ENCODE data around the gene GLUL.
"Not testable (repeated sequence)": the region's sequence is repeated elsewhere in the genome, so short reads cannot be mapped to it uniquely, and the experiment has no call there.

Gene GLUL

DNA sequence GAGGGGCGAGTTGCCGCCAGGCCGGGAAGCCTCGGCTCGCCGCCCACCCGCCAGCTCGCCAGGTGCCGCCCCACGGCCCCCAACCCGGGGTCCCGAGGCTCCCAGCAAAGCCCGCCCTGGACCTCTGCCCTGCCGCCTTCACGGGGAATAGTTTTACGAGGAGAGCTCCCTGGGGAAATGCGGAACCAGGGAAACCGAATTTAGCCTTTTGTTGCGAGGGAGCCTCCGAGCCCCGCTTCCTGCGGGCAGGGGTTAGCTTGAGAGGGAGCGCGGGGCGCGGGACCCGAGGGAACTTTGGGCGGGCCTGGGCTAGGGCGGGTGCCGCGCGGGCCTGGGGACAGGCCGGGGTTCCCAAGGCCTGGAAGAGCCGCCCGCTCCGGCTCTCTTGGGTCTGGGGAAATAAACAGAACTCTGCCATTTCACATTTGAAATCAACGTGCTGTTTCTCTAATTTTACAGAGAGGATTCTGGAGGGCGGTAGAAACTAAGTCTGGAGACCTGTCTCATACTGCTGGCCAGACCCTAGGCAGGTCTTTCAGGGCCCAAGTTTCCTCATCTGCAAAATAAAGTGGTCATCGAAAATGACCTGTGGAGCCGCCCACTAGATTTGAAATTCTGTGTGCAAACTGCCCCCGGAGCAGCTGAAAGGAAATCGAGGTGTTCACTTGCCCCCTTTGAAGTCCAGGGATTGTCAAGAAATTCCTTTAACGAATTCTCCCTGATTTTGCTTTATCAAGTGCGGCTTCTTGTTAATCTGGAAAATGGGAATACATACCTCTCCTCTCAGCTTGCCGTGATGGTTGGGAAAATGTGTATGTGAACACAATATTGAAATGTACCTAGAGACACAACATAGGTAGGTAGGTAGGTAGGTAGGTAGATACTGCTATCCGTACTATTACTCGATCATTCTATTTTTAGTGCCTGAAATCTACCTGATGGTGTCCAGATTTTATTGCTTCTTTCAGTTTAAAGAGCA lies 749 bp upstream of the GLUL start:
- no peak for FAIRE-seq

DNA sequence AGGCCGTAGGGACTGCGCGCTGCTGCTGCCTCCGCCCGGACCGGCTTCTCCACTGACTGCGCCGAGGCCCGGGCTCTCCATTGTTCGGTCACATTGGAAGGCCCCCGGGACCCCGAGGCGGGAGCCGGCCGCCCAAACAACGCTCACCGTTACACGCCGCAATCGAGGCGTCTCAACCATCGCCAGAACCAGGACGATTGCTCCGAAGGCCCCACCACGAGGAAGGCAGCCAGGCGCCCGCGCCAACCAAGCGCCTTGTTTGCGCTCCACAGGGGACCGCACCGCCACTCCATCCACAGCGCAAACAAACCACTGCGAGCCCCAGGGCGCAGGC lies 595 bp downstream of the GLUL start:
- no peak for FAIRE-seq

DNA sequence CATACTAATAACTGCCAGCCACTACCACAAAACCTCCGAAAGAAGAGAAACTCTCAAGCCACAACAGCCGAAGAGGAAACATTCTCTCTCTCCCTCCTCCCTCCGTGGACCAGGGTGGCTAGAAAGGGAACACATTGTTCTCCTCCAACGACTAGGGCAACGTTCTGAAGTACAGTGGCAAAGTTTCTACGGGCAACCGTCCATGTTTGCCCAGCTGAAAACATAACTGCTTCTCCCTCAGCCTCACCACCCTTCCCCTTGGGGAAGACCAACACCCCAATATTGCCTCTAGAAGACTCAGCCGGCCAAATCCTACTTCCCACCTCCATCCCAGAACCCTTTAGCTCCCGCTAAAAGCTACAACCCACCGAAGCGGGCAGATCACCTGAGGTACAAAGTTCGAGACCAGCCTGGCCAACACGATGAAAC lies 2.0 kb downstream of the GLUL start:
- no peak for FAIRE-seq

DNA sequence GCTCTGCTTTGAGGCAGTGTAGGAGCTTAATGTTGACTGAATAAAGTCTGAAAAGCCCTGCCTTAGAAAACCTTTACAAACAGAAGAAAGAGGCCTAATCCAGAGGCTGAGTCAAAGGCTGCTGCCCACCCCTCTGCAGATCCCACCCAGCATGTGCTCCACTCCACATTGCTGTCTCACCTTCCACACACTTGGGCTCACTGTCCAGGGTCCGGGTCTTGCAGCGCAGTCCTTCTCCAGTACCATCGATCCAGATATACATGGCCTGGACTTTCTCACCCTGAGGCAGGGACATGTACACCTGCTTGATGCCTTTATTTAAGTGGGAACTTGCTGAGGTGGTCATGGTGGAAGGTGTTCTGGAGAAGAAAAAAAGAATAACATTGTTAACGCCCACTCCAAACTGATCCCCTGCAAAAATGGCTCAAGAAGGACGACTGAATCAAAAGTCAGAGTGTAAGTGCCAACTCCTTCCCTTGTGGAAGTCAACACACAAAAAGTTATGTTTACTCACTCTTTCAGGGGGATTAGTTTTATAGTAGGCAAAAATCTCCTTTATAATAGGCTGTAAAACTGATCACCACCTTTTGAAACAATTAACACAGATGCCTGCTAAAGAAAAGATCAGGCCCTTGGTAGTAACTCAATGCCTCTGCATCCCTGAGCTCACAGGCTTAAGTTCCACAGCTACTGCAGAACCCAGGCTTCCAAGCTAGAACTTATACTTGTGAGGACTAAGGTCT lies 3.0 kb downstream of the GLUL start:
- FAIRE-seq: no peak

DNA sequence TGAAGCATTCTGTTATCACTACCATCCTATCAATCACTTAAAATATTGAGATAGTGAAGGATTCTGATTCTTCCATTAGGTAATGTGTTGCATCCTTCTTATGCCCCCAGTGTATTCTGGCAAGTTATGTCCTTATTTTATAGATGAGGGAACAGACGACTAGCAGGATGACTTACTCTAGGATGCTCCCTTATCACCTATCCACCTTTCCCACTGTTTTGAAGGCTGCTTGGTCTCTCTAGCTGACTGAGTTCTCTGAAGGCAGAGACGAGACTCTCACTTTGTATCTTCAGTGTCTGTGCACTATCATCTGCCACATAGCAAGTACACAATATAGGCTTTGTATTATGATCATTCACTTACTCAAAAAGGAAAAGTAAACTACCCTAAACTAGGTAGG lies 4.0 kb downstream of the GLUL start:
- no peak for FAIRE-seq

DNA sequence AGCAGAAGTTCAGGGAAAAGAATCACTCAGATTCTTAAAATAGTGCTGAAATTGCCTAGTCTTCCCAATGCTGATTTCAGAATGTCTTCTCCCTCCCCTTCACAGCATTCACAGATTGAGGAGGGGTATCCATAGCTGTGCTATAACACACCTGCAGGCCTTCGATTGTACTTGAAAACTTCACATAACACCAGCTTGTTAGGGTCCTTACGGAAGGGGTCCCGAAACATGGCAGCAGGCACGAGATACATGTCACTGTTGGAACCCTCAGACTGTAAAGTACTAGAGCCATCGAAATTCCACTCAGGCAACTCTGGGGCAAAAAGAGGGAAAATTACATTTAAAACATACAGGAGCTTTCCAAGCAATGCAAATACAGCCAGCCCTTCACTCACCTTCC lies 4.6 kb downstream of the GLUL start:
- FAIRE-seq: no peak

DNA sequence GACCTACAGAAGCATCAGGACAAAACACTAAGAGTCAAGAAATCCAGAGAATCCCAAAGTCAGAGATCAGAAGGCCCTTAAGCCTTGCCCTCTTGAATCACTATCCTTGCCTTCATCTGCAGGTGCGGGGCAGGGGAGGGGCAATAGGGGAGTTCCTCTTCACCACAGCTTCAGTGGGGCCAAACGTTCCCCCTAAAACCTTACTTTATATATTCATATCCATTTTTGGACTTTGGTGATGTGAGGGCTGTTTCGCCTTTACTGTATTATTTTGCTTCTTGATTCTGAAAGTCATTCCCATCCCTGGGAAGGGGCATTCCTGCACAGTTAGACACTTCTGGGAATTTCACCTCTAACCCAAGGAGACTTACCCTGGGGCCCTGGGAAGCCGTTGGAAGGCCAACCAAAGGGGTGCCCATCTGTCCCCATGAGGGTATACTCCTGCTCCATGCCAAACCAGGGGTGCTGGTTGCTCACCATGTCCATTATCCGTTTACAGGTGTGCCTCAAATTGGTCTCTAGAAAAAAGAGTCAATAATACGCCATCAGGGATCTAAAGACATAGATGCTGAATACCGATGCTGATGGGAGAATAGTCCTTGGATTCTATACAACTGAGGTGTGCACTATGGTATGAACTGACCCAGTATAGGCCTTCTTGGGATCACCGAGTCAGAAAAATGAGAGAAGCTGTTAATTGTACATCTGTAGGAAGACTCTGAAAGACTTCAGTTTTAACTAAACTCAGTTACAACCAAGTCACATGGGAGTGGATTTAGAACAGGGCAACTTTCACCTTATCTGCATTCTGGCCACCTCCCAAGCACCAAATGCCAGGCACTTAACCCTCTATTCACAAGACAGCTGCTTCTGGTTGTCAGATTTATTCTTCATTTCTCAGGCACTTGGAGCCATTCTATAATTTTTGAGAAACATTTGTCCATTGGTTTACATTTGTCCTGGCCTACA lies 5.4 kb downstream of the GLUL start:
- FAIRE-seq: no peak

DNA sequence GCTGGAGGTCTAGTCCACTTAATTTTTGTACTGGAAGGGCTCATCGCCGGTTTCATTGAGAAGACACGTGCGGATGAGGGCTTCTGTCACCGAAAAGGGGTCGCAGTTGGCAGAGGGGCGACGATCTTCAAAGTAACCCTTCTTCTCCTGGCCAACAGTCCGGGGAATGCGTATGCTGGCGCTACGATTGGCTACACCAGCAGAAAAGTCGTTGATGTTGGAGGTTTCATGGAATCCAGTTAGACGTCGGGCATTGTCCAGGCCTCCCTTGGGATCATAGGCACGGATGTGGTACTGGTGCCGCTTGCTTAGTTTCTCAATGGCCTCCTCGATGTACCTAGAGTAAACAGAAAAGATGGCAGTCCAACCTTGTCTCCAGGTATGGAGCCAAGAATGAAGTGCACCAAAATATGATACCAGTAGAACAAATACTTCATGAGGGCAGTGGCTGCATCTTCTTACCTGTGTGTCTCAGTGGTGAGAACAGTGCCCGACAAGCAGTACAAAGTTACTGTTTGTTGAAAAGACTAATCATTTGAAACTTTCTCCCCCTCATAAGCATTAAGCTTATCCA lies 7.1 kb downstream of the GLUL start:
- FAIRE-seq: no peak

DNA sequence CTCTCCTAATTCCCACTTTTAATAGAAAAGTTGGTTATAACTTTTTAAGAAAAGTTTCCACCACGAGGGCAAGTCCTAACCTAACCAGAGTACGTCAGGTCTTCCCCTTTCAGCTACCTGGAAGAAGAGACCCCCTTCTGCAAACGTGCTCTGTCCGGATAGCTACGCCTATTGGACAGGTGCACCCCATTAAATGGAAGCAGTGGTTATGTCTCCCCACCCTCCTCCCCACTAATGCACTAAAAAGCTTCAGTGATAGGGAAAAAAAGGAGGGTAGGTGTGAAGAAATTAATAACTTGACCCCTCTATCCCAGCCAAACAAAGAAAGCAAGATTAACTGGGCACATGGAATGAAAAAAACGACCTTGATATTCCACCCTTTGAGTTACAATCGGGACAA lies 7.7 kb downstream of the GLUL start:
- no peak for FAIRE-seq

DNA sequence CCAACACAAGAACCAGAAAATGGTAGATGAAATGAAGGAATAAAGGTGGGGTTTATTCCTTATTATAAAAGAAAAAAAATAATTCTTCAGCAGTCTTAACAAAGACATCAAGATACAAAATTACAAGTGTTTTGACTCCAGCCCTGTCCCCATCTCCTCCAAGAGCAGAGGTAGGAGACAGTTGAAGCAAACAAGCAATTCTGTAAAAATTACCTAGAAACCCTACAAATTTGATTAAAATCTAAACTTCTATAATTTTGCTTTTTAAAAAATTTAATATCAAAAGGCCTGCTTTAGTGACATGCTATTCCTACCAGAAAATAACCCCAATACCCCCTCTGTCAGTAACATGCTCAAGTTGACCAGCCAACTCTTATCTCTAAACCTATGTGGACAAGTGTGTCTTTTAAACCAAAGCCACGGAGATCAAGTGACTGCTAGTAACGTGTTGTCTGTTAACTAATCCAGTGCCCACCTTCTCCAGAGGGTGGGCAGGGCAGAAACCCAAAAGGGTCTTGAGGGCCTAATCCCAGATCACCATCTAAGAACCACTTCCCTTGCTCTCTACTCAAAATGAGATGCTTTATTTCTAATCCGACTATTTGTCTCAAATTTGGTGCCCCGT lies 8.4 kb downstream of the GLUL start:
- no peak for FAIRE-seq

DNA sequence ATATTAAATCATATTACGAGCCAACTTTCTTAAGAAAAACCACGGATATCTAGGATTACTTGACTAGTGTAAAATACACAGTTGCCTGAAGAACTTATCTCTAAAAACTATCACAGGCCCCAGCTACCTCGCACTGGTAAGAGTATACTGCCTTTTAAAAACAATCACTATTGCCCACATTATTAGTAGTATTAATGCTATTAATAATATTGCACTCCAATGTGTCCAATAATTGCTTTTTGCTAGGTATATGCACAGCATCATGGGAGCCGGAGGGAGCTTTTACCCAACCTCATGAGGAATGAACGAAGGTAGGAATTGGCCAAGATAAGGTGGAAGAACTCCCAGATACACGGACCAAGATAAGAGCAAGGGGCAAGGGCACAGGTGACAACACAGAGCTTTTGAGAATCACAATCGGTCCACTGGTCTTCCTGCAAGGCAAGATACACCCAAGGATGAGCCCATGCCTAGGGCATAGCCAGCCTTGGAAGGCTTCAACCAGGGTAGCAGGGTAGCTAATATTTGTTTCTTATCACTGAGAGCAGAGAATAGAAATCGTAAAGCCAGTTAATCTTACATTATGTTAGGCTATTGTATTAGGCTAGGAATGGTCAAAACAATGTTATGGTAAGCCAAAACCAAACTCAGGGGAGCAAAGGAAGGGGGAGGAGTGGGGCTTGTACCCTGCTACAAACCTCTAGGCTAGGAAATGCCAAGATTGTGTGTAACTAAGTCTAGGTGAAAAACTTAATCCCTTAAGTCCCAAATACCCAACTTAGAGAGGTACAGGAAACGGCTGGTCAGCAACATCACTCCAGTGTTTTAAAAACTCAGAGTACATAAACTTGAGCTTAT lies 9.4 kb downstream of the GLUL start:
- FAIRE-seq: no peak

DNA sequence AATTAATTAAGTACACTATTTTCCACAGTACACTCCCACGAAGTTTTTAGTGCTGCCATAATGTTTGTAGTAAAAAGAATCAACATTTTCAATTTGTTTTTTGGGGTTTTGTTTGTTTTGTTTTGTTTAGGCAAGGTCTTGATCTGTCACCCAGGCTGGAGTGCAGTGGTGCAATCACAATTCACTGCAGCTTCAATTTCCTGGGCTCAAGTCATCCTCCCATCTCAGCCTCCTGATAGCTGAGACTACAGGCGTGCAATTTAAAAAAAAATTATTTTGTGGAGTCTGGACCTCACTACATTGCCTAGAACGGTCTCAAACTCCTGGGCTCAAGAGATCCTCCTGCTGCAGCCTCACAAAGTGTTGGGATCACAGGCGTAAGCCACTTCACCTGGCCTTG lies 11.4 kb downstream of the GLUL start:
- FAIRE-seq: no peak

DNA sequence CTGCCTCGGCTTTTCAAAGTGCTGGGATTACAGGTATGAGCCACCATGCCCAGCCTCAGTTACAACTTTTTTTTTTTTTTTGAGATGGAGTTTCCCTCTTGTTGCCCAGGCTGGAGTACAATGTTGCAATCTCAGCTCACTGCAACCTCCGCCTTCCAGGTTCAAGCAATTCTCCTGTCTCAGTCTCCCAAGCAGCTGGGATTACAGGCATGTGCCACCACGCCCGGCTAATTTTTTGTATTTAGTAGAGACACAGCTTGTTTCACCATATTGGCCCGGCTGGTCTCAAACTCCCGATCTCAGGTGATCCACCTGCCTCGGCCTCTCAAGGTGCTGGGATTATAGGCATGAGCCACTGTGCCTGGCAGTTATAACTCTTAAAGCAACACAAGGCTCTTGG lies 11.8 kb downstream of the GLUL start:
- FAIRE-seq: not testable (repeated sequence)

DNA sequence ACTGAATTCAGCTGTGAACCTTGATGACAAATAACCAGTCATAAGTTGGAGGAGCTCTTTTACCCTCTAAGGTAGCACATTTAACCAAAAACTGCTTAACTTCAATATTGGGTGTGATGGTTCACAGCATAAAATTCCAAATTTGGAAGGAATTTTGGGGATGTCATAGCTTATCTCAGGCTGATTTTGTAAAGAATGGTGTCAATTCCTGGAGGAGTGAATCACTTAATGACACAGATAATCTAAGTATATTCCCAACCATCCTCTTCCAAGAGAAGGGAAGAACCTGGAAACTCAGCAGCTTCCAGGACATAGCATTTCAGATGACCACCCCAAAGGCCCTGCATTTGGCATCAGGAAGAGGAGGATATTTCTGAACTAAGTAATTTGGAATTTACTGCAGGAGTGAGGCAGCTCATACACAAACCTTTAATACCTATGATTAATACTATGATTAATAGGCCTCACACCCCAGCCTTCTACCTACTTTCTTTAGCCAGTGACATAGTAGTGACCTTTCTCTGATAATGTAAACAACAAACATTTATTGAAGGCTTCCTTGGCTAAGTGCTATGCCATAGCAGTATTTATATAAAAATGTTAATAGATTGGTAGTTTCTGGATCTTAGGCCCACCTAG lies 14.5 kb downstream of the GLUL start:
- no peak for FAIRE-seq

DNA sequence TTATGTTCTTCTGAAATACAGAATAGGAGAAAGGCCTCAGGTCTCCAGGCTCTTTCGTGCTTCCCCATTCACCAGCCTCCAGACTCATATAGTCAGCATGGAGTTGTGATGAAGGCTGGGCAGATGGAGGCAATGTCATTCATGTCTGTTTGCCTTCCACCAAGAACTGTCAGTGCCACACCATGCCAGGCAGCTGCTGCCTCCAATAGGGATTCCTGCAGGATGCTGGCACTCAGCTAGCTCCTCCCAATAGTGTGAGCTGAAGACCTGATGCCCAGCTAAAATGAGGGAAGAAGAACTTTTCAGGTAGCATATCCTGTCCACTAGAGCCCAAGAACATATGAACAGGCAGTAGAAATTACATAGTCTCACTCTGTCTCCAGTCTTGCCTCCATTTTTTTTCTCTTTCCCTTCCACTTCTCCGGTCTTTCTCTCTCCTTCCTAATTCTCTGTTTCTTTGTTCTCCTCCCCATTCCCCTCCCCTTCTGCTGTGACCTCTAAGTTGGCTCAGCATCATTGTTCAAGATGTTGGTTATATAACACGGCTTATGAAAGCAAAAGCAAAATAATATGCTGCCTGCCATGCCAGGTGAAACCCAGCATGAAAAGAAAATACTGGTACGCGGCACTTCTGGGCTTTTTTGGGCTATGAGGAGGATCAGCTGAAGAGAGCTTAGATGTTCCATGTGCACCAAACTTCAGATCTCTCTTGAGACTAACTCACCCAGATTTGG lies 17.3 kb downstream of the GLUL start:
- FAIRE-seq: no peak

DNA sequence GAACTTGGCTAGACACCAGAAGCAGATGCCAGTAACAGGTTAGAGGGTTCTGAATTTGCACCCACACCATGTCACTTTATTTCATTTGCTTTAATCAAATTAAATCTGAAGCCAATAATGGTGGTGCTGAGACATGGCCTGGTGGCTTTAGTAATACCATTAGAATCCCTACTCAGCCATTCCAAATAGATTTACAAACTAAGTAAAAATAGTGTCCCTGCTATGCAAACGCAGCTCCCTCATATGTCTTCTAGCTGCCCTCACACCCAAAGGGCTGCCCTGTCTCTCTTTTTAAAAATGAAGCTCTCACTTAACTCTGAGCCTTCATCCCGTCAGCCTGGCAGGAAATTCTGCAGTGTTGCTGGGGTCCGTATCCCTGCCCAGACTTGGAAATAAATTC lies 21.1 kb downstream of the GLUL start:
- FAIRE-seq: no peak

DNA sequence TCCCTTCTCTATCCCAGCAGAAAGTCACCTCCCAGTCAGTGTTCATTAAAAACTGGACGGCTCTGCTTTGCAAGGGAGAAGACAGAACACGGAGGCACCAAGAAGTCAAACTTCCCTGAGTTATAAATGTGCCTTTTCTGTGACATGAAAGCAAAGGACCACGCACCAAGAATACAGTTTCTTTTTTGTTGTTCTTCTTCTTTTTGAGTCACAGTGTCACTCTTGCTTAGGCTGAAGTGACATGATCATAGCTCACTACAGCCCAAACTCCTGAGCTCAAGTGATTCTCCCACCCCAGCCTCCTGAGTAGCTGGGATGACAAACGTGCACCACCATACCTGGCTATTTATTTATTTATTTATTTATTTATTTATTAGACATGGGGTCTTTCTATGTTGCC lies 22.7 kb downstream of the GLUL start:
- no peak for FAIRE-seq

DNA sequence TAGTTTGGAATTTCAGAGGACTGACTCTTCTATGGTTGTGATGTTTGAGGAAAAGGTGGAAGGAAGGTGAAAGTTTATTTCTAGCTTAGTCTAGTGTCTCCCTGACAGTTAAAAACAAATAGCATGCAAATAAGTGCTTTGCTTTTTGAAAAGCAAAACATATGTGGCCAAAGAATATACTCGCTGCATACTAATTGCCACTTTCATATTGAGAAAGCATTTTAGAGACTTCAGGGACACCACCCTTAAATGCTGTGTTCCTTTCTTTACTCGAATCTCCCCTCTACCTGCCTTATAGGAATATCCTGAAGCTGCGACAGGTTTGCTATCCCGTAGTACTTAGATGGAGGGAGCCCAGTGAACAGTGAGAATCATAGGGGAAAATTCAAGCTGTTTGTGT lies 23.2 kb downstream of the GLUL start:
- FAIRE-seq: no peak

DNA sequence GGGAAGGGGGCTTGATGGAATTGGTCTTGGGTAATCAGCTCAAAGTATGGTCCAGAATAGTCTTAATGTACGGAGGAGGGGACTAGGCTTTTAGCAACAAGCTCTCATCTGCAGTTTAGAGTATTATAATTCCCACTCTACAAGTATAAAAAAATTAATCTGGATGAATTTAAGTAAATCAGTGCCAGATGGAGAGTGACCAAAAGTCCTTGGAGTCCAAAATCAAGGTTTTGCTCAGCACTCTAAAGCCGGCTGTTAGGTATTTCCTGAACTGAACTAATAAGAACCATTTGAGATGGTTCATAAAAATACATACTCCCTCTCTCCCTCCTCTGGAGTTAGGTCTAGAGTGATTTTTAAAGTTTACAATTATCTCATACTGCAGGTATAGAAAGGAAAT lies 23.7 kb downstream of the GLUL start:
- no peak for FAIRE-seq

DNA sequence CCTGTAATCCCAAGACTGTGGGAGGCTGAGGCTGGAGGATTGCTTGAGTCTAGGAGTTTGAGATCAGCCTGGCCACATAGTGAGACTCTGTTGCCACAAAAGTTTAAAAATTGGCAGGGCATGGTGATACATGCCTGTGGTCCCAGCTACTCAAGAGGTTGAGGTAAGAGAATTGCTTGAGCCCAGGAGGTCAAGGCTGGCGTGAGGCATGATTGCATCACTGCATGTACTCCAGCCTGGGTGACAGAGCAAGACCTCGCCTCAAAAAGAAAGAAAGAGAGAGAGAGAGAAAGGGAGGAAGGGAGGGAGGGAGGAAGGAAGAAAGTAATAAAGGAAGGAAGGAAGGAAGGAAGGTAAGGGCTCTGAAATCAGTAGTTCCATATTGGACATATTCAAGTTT lies 25.0 kb downstream of the GLUL start:
- no peak for FAIRE-seq

Measured in islet of Langerhans (tissue), 1 donor.